Anterior cingulate cortex (tissue), 58 donors: ENCODE data around the gene GMFB.
"Not testable (repeated sequence)": the region's sequence is repeated elsewhere in the genome, so short reads cannot be mapped to it uniquely, and the experiment has no call there.

ENCODE experiments used
- DNase-seq, 58 donors: peaks; one replicate each; lab custom pipeline; 2025; lab: John Stamatoyannopoulos, UW

GMFB gene

DNA sequence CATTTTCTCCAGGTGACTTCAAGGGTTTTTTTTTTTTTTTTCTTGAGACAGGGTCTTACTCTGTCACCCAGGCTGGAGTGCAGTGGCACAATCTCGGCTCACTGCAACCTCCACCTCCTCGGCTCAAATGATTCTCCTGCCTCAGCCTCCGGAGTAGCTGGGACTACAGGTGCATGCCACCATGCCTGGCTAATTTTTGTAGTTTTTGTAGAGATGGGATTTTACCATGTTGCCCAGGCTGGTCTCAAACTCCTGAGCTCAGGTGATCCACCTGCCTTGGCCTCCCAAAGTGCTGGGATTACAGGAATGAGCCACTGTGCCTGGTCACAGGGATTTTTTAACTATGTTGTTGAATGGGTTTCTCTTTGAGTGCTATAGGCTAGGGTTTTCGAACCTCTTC is 50.8 kb downstream of the GMFB start:
- DNase-seq = not testable (repeated sequence)

DNA sequence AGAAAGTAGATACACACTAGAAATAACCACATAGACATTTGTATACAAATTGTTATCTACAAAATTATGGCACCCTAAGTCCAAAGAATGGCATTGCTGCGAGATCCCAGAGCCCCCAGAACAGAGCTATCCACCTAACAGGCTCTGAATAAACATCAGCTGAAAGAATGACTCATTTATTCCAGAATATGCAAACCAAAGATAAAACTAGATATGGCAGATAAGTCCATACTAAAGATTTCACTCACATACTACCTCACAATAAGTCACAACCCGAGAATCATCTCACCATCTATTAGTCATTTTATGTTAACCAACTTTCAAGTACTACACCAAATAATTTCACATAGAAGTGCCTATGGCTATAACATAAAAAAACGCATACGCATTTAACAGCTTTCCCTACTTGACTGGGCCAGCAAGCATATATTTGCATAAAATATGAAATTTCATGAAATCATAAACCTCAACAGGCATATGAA is 53.2 kb downstream of the GMFB start:
- DNase-seq = no peak

DNA sequence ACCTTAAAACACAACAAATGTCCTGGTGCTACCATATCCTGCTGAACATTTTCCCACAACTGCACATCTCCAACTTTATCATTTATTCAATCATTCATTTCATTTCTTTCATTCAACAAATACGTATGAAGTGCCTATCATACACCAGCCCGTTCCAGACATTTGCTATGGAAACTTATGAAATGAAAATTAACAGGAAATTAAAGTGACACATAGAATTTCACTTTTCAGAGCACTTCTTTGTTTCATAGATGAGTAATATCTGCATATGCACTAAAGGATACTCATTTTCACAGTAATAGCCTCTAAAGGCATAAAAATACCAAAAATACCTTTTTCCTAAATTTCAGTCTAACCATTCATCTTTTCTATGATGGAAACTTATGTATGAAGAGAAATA is 60.3 kb downstream of the GMFB start:
- DNase-seq = no peak

DNA sequence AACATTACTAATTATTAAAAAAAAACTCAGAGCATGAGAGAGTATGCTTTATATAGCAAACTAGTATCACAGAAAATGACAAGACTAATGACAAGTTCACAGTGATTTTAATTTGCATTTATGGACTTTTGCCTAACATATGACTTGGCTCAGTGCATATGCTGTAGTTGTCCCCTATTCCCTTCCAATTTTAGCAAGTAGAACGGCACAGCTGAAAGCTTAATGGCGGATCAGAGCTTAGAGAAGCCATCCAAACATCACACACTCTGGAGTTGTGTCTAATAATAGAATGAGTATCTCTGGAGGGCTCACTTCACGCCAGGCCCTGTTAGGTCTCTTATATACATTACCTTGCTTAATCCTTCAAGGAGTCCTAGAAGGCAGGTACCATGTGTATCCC is 60.9 kb downstream of the GMFB start:
- peak in 1 of 58 donors; percentile 21 for DNase-seq

DNA sequence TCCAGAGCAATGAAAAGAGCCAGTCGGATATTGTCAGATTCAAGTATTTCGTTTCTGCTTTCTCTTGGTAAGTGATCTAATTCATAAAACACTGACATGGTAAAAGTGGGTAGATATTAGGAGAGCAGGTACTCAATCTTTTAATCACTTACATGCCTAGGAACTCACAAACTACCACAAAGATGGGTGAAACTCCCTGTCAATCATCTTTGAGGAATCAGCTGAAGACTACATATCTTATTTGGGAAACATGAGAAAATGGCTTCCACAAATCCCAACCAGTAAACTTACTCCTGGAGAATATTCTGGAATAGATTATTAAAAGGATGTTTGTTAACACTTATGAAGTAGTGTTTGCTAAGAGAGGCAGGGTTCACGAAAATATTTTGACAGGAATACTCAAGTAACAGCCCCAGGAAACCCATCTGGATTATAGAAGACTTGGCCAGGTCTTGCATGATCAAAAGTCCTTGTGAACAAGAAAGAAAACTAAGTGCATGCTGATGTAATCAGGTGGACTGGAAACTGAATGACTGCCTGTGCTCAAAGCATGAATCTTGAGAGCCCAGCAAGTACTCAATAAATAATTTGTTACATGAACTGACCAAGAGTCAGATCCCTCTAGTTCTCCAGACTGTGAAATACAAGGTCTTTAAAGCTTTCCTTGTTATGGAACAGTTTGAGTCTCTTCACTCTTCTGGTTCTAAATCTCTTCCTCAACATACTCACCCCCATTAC is 63.1 kb downstream of the GMFB start:
- no peak for DNase-seq

DNA sequence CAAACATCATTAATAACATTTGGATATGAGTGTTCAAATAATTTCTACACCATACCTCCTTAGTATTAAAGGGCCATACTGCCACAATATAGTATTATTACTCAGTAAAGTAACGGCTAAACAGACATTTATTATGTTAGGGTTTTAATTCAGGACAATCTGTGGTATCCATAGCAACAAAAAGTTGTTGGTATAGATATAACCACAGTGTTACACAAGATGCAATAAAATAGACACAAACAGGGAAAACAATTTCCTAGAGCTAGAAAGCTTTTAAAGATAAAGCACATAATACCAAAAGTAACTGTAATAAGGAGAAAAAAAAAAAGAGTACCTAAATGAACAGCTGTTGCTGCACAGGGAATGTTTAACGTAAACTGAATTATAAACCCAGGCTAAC is 63.7 kb downstream of the GMFB start:
- DNase-seq = no peak
